ENCODE results near the gene RAP1GDS1.

RAP1GDS1 gene

GRCh38 chr4:98482847-98483806, 221.9 kb downstream of the RAP1GDS1 start:
- no peak for DNase-seq (ENCODE audit: low spot score)

GRCh38 chr4:98484031-98484430, 222.8 kb downstream of the RAP1GDS1 start:
- DNase-seq (ENCODE audit: low spot score), result no peak

GRCh38 chr4:98485816-98486345, 224.7 kb downstream of the RAP1GDS1 start:
- DNase-seq (ENCODE audit: low spot score), result no peak

- DNase-seq (ENCODE audit: low spot score), result no peak
These were observed 229.1 kb downstream of the RAP1GDS1 start for GRCh38 chr4:98490251-98490650.

- DNase-seq (ENCODE audit: low spot score), result no peak
These were observed 230.8 kb downstream of the RAP1GDS1 start for GRCh38 chr4:98491899-98492559.

- no peak for DNase-seq (ENCODE audit: low spot score)
These were observed 232.1 kb downstream of the RAP1GDS1 start for GRCh38 chr4:98493296-98493695.

All from NAMALWA (cell line).